Measurements from ENCODE around the gene IRF2BPL. TPM values are rescaled to one million over a fixed set of nuclear protein-coding genes. Genes with fewer than 3 reads are reported as not detected.

IRF2BPL gene
- total RNA-seq, 2 experiments from 2014 or later = 23.7 to 25.8 TPM

GRCh38 chr14:77032491-77032843 lies 4.0 kb upstream of the IRF2BPL start:
- no peaks in the 10 kb centered on the region for H3K9me2 ChIP-seq (ENCODE audit: insufficient read depth, low read length)
- H3K4me3 ChIP-seq (ENCODE audit: low read depth, low read length, poor library complexity, severe bottlenecking) = peak overlapping the region; percentile 70
- TF ChIP-seq CTCF (conservative IDR thresholded peaks at IDR 0.05; ENCODE audit: low read length) (no peak), EZH2phosphoT487 (IDR thresholded peaks at IDR 0.05; ENCODE audit: borderline replicate concordance, low read depth, low read length) (no peak)
- DNase-seq (ENCODE audit: low spot score) = no peak
- H3K4me2 ChIP-seq (ENCODE audit: low read length) = peak overlapping the region; percentile 81
- no TSS peak for BruUV-seq (replicated peaks)
- peak overlapping the region; percentile 16; the same call in 1 of the 2 replicates for H2AFZ ChIP-seq (ENCODE audit: low read length)
- ChIA-PET POLR2A (interaction anchor here (5.9 kb wide), 1 partner anchor 9 kb away, joined by 56 read pairs; no protein-coding TSS in a partner anchor), CTCF (ENCODE audit: unreplicated experiment) (interaction anchor here (0.6 kb wide), 1 partner anchor 10 kb away, joined by 3 read pairs; no protein-coding TSS in a partner anchor)
- peaks cover 77% of the 10 kb centered on the region for H3K4me1 ChIP-seq (ENCODE audit: insufficient read depth, low read length, poor library complexity, severe bottlenecking)
- peak overlapping the region; percentile 87 for H3K27ac ChIP-seq (ENCODE audit: low read depth, low read length, poor library complexity, severe bottlenecking)
- no peaks in the 10 kb centered on the region for H4K20me1 ChIP-seq (ENCODE audit: insufficient read depth, low read length)
- no peaks in the 10 kb centered on the region for H3K9me3 ChIP-seq (ENCODE audit: low read length)
- intact Hi-C loops (cut with micrococcal nuclease; ENCODE audit: unreplicated experiment) = loop anchor here (2.0 to 10.0 kb wide), 4 partner anchors 66 to 562 kb away; partner anchors contain the start of genes CIPC, SAMD15 and TMED8
- H3K36me3 ChIP-seq (ENCODE audit: insufficient read depth, low read length) = no peaks in the 10 kb centered on the region
- H3K79me2 ChIP-seq (ENCODE audit: insufficient read depth, low read depth, low read length) = peaks cover 7% of the 10 kb centered on the region; the same call in 1 of the 2 replicates

- peak overlapping the region; percentile 37; the same call in 1 of the 2 replicates for H2AFZ ChIP-seq (ENCODE audit: low read length)
- no peaks in the 10 kb centered on the region for H3K36me3 ChIP-seq (ENCODE audit: insufficient read depth, low read length)
- peaks cover 7% of the 10 kb centered on the region; the same call in 1 of the 2 replicates for H3K79me2 ChIP-seq (ENCODE audit: insufficient read depth, low read depth, low read length)
- POLR2A ChIA-PET = interaction anchor here (0.6 to 5.9 kb wide), 4 partner anchors 9 to 1866 kb away, joined by 3 to 56 read pairs (median 6); no protein-coding TSS in a partner anchor
- intact Hi-C loops (cut with micrococcal nuclease; ENCODE audit: unreplicated experiment) = loop anchor here (2.0 to 10.0 kb wide), 4 partner anchors 67 to 563 kb away; partner anchors contain the start of genes CIPC, SAMD15 and TMED8
- peak overlapping the region; percentile 70 for H3K4me3 ChIP-seq (ENCODE audit: low read depth, low read length, poor library complexity, severe bottlenecking)
- H4K20me1 ChIP-seq (ENCODE audit: insufficient read depth, low read length) = no peaks in the 10 kb centered on the region
- no peaks in the 10 kb centered on the region for H3K9me2 ChIP-seq (ENCODE audit: insufficient read depth, low read length)
- H3K9me3 ChIP-seq (ENCODE audit: low read length) = no peaks in the 10 kb centered on the region
- H3K27ac ChIP-seq (ENCODE audit: low read depth, low read length, poor library complexity, severe bottlenecking) = peak overlapping the region; percentile 87
- H3K4me1 ChIP-seq (ENCODE audit: insufficient read depth, low read length, poor library complexity, severe bottlenecking) = peaks cover 73% of the 10 kb centered on the region
- H3K4me2 ChIP-seq (ENCODE audit: low read length) = peak overlapping the region; percentile 81
- no TSS peak for BruUV-seq (replicated peaks)
- TF ChIP-seq CTCF (conservative IDR thresholded peaks at IDR 0.05; ENCODE audit: low read length) (no peak), EZH2phosphoT487 (IDR thresholded peaks at IDR 0.05; ENCODE audit: borderline replicate concordance, low read depth, low read length) (no peak)
- CTCF ChIA-PET (ENCODE audit: unreplicated experiment) = interaction anchor here (0.5 to 0.6 kb wide), 2 partner anchors 10 to 19 kb away, joined by 3 read pairs; no protein-coding TSS in a partner anchor
- no peak for DNase-seq (ENCODE audit: low spot score)
Observed at GRCh38 chr14:77031759-77032490, 3.4 kb upstream of the IRF2BPL start.

All from OCI-LY7 (cell line).